Mesothelial cell of epicardium (in vitro differentiated cells): ENCODE measurements around the gene CRACR2B. TPM values are rescaled to one million over a fixed set of nuclear protein-coding genes. Genes with fewer than 3 reads are reported as not detected.

ENCODE experiments used
- DNase-seq, 2 experiments: peaks; one replicate each; pipeline ENCODE4 v3.0.0; 2021; ENCODE audit warnings: low spot score in 2 of 2; ENCODE audit not compliant: unreplicated experiment in 2 of 2
- H3K27ac Mint-ChIP-seq: 2 replicates; pipeline ENCODE4 v1.8.0; 2021; ENCODE audit warnings: mixed read lengths
- H3K27me3 Mint-ChIP-seq: 2 replicates; pipeline ENCODE4 v1.8.0; 2021; ENCODE audit warnings: low read depth, mixed read lengths
- H3K36me3 Mint-ChIP-seq: 2 replicates; pipeline ENCODE4 v1.8.0; 2021; ENCODE audit warnings: mixed read lengths
- H3K4me1 Mint-ChIP-seq: 2 replicates; pipeline ENCODE4 v1.8.0; 2021; ENCODE audit warnings: mixed read lengths
- H3K4me3 Mint-ChIP-seq: 2 replicates; pipeline ENCODE4 v1.8.0; 2021; ENCODE audit warnings: mild to moderate bottlenecking, moderate library complexity, mixed read lengths
- H3K9me3 Mint-ChIP-seq: 2 replicates; pipeline ENCODE4 v1.8.0; 2021; ENCODE audit warnings: mixed read lengths
- total RNA-seq: library from RNA; stranded (reverse); gene quantifications from 3 replicates; pipeline ENCODE4 v1.2.1, GENCODE V29; 2021
- TF ChIP-seq, protein P1 (sequence below): fragments of 200-600 bp; sonication (generic); IDR thresholded peaks from one replicate; pipeline ENCODE4 v1.5.0; 2021; ENCODE audit warnings: antibody characterized with exemption; ENCODE audit not compliant: unreplicated experiment

The CRACR2B gene
- total RNA-seq, 1 donor from 2014 or later = 9.9 TPM

GRCh38 chr11:833849-834311 is 6.2 kb downstream of the CRACR2B start:
- H3K4me1 Mint-ChIP-seq = peaks cover 29% of the 10 kb centered on the region
- H3K36me3 Mint-ChIP-seq = no peaks in the 10 kb centered on the region
- no peak for DNase-seq
- H3K27me3 Mint-ChIP-seq = peaks cover 31% of the 10 kb centered on the region
- peak overlapping the region; percentile 65 for H3K4me3 Mint-ChIP-seq
- no peaks in the 10 kb centered on the region for H3K9me3 Mint-ChIP-seq
- peak overlapping the region; percentile 21 for H3K27ac Mint-ChIP-seq
- TF ChIP-seq, protein P1, sequence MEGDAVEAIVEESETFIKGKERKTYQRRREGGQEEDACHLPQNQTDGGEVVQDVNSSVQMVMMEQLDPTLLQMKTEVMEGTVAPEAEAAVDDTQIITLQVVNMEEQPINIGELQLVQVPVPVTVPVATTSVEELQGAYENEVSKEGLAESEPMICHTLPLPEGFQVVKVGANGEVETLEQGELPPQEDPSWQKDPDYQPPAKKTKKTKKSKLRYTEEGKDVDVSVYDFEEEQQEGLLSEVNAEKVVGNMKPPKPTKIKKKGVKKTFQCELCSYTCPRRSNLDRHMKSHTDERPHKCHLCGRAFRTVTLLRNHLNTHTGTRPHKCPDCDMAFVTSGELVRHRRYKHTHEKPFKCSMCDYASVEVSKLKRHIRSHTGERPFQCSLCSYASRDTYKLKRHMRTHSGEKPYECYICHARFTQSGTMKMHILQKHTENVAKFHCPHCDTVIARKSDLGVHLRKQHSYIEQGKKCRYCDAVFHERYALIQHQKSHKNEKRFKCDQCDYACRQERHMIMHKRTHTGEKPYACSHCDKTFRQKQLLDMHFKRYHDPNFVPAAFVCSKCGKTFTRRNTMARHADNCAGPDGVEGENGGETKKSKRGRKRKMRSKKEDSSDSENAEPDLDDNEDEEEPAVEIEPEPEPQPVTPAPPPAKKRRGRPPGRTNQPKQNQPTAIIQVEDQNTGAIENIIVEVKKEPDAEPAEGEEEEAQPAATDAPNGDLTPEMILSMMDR = no peak

DNA sequence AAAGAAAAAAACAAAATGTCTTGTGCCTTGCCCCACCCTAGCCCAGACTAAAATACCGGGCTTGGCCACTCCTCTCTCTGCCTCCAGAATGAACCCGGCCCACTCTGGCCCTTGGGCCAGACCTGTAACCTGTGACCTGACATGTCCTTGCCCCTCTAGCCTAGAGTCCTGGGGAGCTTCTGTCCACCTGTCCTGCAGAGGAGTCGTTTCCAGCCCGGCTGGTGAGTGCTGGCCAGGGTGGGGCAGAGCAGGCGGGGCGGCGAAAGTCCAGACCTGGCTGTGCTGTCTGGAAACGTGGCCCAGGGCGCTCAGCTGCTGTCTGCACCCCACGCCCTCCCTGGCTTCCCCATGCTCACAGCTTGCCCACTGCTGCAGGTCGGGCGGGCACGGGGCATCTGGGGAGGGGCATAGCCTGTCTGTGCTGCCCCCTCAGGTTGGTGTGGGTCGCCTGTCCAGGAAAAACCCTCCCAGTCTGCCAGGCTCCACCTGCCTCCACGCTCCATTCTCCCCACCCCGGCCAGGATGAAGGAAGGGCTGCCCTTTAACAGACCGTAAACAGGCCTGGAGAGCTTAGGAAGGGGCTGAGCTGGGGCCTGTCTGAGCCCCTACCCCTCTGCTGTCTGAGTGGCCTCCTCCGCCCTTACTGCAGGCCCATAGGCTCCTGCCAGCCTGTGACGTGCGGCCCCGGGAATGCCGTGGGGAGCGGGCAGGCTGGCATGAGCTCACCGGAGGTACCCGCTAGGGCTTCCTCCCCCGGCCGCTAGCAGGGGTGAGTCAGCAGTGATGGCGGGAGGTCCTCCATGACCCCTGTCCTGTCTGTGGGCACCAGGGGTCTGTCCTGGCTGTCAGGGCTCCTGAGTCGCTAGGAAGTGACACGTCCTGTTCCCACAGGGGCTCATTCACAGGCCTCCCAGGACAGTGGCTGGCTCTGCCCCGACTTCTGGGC is 6.9 kb downstream of the CRACR2B start:
- Mint-ChIP-seq H3K27ac (peak overlapping the region; percentile 21), H3K27me3 (peaks cover 23% of the 10 kb centered on the region), H3K4me3 (peak overlapping the region; percentile 65), H3K9me3 (no peaks in the 10 kb centered on the region), H3K4me1 (peaks cover 25% of the 10 kb centered on the region), H3K36me3 (no peaks in the 10 kb centered on the region)
- TF ChIP-seq, protein P1 = no peak
- DNase-seq = no peak

DNA sequence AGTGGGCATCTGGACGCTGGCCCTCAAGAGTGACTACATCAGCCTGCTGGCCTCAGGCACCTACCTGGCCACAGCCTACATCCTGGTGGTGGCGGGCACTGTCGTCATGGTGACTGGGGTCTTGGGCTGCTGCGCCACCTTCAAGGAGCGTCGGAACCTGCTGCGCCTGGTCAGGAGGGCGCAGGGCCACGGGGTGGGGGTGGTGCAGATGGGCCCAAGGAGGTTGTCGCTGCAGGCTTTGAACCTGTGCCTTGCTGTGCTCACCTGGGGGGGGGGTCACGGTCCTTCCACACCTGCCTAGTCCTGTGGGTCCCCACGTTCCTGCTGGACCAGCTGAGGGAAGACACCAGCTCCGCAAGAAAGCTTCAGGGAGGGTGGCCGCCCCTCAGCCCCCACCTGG is 8.6 kb downstream of the CRACR2B start:
- no peak for DNase-seq
- no peaks in the 10 kb centered on the region for H3K9me3 Mint-ChIP-seq
- peaks cover 29% of the 10 kb centered on the region for H3K4me1 Mint-ChIP-seq
- no peak overlapping the region for H3K4me3 Mint-ChIP-seq
- H3K36me3 Mint-ChIP-seq = no peaks in the 10 kb centered on the region
- H3K27ac Mint-ChIP-seq = no peak overlapping the region
- peaks cover 12% of the 10 kb centered on the region for H3K27me3 Mint-ChIP-seq
- TF ChIP-seq, protein P1 = no peak

DNA sequence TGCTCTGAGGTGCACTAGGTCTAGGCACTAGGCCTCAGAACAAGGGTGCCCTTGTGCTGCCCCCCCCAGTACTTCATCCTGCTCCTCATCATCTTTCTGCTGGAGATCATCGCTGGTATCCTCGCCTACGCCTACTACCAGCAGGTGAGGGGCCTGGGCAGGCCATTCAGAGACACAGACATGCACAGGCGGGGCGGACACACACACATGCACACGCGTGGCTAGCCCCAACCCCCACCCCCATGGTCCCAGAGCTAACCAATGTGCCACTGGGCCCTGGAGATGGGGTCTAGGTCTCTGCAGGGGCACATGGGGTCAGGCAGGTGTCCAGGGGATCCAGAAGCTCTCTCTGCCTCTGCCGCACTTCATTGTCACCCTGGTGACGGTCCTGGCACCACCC is 9.0 kb downstream of the CRACR2B start:
- peaks cover 8% of the 10 kb centered on the region for H3K27me3 Mint-ChIP-seq
- H3K4me3 Mint-ChIP-seq = no peak overlapping the region
- no peaks in the 10 kb centered on the region for H3K36me3 Mint-ChIP-seq
- H3K4me1 Mint-ChIP-seq = peaks cover 27% of the 10 kb centered on the region
- TF ChIP-seq, protein P1 = no peak
- no peak overlapping the region for H3K27ac Mint-ChIP-seq
- no peak for DNase-seq
- H3K9me3 Mint-ChIP-seq = no peaks in the 10 kb centered on the region

GRCh38 chr11:837189-837989 is 9.7 kb downstream of the CRACR2B start:
- Mint-ChIP-seq H3K36me3 (no peaks in the 10 kb centered on the region), H3K9me3 (no peaks in the 10 kb centered on the region), H3K4me1 (peaks cover 21% of the 10 kb centered on the region), H3K27me3 (peaks cover under 1% of the 10 kb centered on the region), H3K4me3 (no peak overlapping the region), H3K27ac (no peak overlapping the region)
- no peak for DNase-seq
- TF ChIP-seq, protein P1 = no peak
